ENCODE data around the gene MRPL51. TPM values are rescaled to one million over a fixed set of nuclear protein-coding genes. Genes with fewer than 3 reads are reported as not detected.
"Not testable (repeated sequence)": the region's sequence is repeated elsewhere in the genome, so short reads cannot be mapped to it uniquely, and the experiment has no call there.

The MRPL51 gene
- total and polyA plus RNA-seq, 2 donors from 2014 or later = 132 to 268 TPM

DNA sequence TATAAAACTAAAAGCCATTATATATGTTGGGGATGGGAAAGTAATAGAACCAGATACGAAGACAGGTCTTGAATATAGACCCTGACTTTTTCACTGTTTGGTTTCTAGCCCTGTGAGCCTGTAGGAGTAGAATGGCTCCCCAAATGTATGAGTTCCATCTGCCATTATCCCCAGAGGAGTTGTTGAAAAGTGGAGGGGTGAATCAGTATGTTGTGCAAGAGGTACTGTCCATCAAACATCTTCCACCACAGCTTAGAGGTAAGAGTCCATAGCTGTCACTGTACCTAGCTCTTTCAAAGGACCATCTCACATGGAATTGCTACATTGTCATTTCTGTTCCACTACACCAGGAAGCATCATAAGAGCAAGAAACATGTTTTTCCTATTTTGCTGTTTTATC is 1.9 kb upstream of the MRPL51 start:
- Histone ChIP-seq H3K27me3 (ENCODE audit: control insufficient read depth, insufficient read depth, low read length) (no peaks in the 10 kb centered on the region), H3K27ac (ENCODE audit: low read depth in 2 of 2, low read length in 2 of 2) (no peak overlapping the region), H3K9ac (ENCODE audit: low read length in 3 of 3) (peak overlapping the region in 2 of 3 donors; percentile 51 to 97), H3K4me3 (ENCODE audit: low read length in 3 of 3) (peak overlapping the region in 2 of 3 donors; percentile 5 to 98), H3K4me1 (ENCODE audit: control insufficient read depth in 2 of 3, insufficient read depth in 2 of 3, low read depth in 1 of 3, low read length in 3 of 3) (peaks cover 7 to 10% (median 8%) of the 10 kb centered on the region in 3 donors), H3K36me3 (ENCODE audit: control insufficient read depth in 2 of 3, insufficient read depth in 3 of 3, low read length in 3 of 3) (peaks cover 2 to 6% (median 5%) of the 10 kb centered on the region in 3 donors), H3K9me3 (ENCODE audit: control insufficient read depth in 2 of 3, insufficient read depth in 1 of 3, low read length in 3 of 3) (no peaks in the 10 kb centered on the region)
- intact Hi-C loops (cut with DNase I) = no loop called here
- TF ChIP-seq, protein P1, sequence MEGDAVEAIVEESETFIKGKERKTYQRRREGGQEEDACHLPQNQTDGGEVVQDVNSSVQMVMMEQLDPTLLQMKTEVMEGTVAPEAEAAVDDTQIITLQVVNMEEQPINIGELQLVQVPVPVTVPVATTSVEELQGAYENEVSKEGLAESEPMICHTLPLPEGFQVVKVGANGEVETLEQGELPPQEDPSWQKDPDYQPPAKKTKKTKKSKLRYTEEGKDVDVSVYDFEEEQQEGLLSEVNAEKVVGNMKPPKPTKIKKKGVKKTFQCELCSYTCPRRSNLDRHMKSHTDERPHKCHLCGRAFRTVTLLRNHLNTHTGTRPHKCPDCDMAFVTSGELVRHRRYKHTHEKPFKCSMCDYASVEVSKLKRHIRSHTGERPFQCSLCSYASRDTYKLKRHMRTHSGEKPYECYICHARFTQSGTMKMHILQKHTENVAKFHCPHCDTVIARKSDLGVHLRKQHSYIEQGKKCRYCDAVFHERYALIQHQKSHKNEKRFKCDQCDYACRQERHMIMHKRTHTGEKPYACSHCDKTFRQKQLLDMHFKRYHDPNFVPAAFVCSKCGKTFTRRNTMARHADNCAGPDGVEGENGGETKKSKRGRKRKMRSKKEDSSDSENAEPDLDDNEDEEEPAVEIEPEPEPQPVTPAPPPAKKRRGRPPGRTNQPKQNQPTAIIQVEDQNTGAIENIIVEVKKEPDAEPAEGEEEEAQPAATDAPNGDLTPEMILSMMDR (IDR thresholded peaks at IDR 0.05; ENCODE audit: borderline replicate concordance, extremely low read depth, insufficient read depth) = no peak
- FAIRE-seq (no peak), DNase-seq (no peak)

- H3K4me1 ChIP-seq (ENCODE audit: control insufficient read depth in 2 of 3, insufficient read depth in 2 of 3, low read depth in 1 of 3, low read length in 3 of 3) = peaks cover 7 to 10% (median 8%) of the 10 kb centered on the region in 3 donors
- intact Hi-C loops (cut with DNase I) = no loop called here
- no peaks in the 10 kb centered on the region for H3K27me3 ChIP-seq (ENCODE audit: control insufficient read depth, insufficient read depth, low read length)
- peak overlapping the region; percentile 98 to 100 (median 98) for H3K4me3 ChIP-seq (ENCODE audit: low read length in 3 of 3)
- peaks cover 2 to 6% (median 5%) of the 10 kb centered on the region in 3 donors for H3K36me3 ChIP-seq (ENCODE audit: control insufficient read depth in 2 of 3, insufficient read depth in 3 of 3, low read length in 3 of 3)
- H3K27ac ChIP-seq (ENCODE audit: low read depth in 2 of 2, low read length in 2 of 2) = peak overlapping the region in 1 of 2 donors; percentile 38
- DNase-seq = peak in 1 of 5 donors; percentile 44
- no peaks in the 10 kb centered on the region for H3K9me3 ChIP-seq (ENCODE audit: control insufficient read depth in 2 of 3, insufficient read depth in 1 of 3, low read length in 3 of 3)
- FAIRE-seq = no peak
- TF ChIP-seq, protein P1 (IDR thresholded peaks at IDR 0.05; ENCODE audit: borderline replicate concordance, extremely low read depth, insufficient read depth) = no peak
- H3K9ac ChIP-seq (ENCODE audit: low read length in 3 of 3) = peak overlapping the region; percentile 26 to 97 (median 51)
These were observed 1.2 kb upstream of the MRPL51 start for GRCh38 chr12:6494258-6494743.

DNA sequence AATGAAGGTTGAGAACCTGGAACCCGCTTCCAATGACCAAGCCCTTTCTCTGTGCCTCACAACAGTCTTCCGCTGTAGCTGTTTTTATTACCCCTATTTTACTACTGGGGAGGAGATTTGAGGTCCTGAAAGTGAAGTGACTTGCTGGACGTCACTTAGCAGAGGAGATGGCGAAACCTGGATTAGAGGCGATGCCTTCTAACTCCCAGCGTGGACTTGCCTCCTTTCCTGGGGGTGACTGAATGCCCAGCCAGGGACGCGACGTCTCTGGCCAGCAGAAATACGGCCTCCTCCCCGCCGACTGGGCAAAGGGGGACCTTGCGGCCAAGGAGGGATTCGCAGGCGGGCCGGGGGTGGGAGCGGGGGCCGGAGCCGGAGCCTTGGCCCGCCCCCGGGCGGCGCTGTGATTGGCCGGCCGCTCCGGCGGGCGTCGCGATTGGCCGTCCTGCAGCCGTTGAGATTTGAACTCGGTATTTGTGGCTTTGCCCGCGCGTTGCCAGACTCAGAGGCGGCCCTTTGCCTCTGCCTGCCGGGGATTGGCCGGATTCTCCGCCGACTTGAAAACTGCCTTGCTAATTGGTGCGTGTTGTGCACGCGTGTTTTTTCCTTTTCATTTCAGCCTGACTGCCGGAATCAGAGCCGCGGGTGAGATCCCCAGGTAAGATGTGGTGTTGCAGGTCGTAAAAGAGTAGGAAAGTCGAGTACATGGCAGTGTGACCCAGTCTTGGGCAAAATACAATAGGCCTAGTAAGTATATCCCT is 615 bp upstream of the MRPL51 start, which contains the start of gene NCAPD2:
NCAPD2 (plus strand) TSS at position 606 of the 761 bp plus-strand sequence. CDS start 997 bp downstream, outside the sequence.
- no peaks in the 10 kb centered on the region for H3K27me3 ChIP-seq (ENCODE audit: control insufficient read depth, insufficient read depth, low read length)
- intact Hi-C loops (cut with DNase I) = no loop called here
- H3K27ac ChIP-seq (ENCODE audit: low read depth in 2 of 2, low read length in 2 of 2) = peak within 1 kb of the TSS; percentile 93 to 99
- H3K4me3 ChIP-seq (ENCODE audit: low read length in 3 of 3) = peak within 1 kb of the TSS; percentile 99 to 100 (median 100)
- no peaks in the 10 kb centered on the region for H3K9me3 ChIP-seq (ENCODE audit: control insufficient read depth in 2 of 3, insufficient read depth in 1 of 3, low read length in 3 of 3)
- peak within 1 kb of the TSS; percentile 98 to 100 (median 99) for H3K9ac ChIP-seq (ENCODE audit: low read length in 3 of 3)
- H3K36me3 ChIP-seq (ENCODE audit: control insufficient read depth in 2 of 3, insufficient read depth in 3 of 3, low read length in 3 of 3) = peaks cover 2 to 6% (median 5%) of the 10 kb centered on the region in 3 donors
- FAIRE-seq (no peak), DNase-seq (peak; percentile 96 to 98 (median 98))
- TF ChIP-seq, protein P1 (IDR thresholded peaks at IDR 0.05; ENCODE audit: borderline replicate concordance, extremely low read depth, insufficient read depth) = peak; percentile 8
- peaks cover 7 to 10% (median 8%) of the 10 kb centered on the region in 3 donors for H3K4me1 ChIP-seq (ENCODE audit: control insufficient read depth in 2 of 3, insufficient read depth in 2 of 3, low read depth in 1 of 3, low read length in 3 of 3)

- H3K9ac ChIP-seq (ENCODE audit: low read length in 3 of 3); DNase-seq; FAIRE-seq; H3K36me3 ChIP-seq (ENCODE audit: control insufficient read depth in 2 of 3, insufficient read depth in 3 of 3, low read length in 3 of 3); H3K9me3 ChIP-seq (ENCODE audit: control insufficient read depth in 2 of 3, insufficient read depth in 1 of 3, low read length in 3 of 3); H3K27me3 ChIP-seq (ENCODE audit: control insufficient read depth, insufficient read depth, low read length); intact Hi-C loops (cut with DNase I); H3K27ac ChIP-seq (ENCODE audit: low read depth in 2 of 2, low read length in 2 of 2); H3K4me3 ChIP-seq (ENCODE audit: low read length in 3 of 3): not testable (repeated sequence)
- H3K4me1 ChIP-seq (ENCODE audit: control insufficient read depth in 2 of 3, insufficient read depth in 2 of 3, low read depth in 1 of 3, low read length in 3 of 3) = peaks cover 7 to 10% (median 8%) of the 10 kb centered on the region in 3 donors
These were observed 2.4 kb downstream of the MRPL51 start for GRCh38 chr12:6490673-6491072.
